Mesangial cell (primary cell): ENCODE results near the gene CEP95. TPM values are rescaled to one million over a fixed set of nuclear protein-coding genes. Genes with fewer than 3 reads are reported as not detected.

Source experiments
- total RNA-seq: library from RNA; depleted of rRNA; stranded (reverse); fragments of >200 nt; gene quantifications from 2 replicates; pipeline ENCODE4 v1.2.3, GENCODE V29; 2015

Gene CEP95
- total RNA-seq: 11.4 and 14.8 TPM in 2 replicates

GRCh38 chr17:64506576-64507412, at the start of gene CEP95:
Gene CEP95, plus strand, starts transcription at chr17:64506977. Its CDS starts 121 bp downstream, at chr17:64507098.

GRCh38 chr17:64496786-64497564, 9.8 kb upstream of the CEP95 start, which contains the start of gene POLG2:
Gene POLG2, minus strand, starts transcription at chr17:64497054. Its CDS starts 86 bp downstream, at chr17:64496968.

GRCh38 chr17:64506201-64506575, 589 bp upstream of the CEP95 start, which contains the start of gene DDX5:
Gene DDX5, minus strand, starts transcription at chr17:64506289. Its CDS starts 170 bp downstream, at chr17:64506119.

Other genes starting within 250 kb of the CEP95 start
- gene TEX2, start 243.7 kb upstream of the CEP95 start, total RNA-seq: 10.3 and 12.8 TPM in 2 replicates
- gene PECAM1, start 116.1 kb upstream of the CEP95 start, total RNA-seq: under 0.01 TPM in 1 of 2 replicates, not detected in the other
- gene MILR1, start 57.9 kb upstream of the CEP95 start, total RNA-seq: not detected in 2 replicates
- gene POLG2, start 9.9 kb upstream of the CEP95 start, total RNA-seq: 2.6 and 3.2 TPM in 2 replicates
- 230 and 316 TPM in 2 replicates for gene DDX5, start 688 bp upstream of the CEP95 start, total RNA-seq
- gene SMURF2, start 155.3 kb downstream of the CEP95 start, total RNA-seq: 22.7 and 27.4 TPM in 2 replicates